ENCODE data around the gene SLC37A4.

DNA sequence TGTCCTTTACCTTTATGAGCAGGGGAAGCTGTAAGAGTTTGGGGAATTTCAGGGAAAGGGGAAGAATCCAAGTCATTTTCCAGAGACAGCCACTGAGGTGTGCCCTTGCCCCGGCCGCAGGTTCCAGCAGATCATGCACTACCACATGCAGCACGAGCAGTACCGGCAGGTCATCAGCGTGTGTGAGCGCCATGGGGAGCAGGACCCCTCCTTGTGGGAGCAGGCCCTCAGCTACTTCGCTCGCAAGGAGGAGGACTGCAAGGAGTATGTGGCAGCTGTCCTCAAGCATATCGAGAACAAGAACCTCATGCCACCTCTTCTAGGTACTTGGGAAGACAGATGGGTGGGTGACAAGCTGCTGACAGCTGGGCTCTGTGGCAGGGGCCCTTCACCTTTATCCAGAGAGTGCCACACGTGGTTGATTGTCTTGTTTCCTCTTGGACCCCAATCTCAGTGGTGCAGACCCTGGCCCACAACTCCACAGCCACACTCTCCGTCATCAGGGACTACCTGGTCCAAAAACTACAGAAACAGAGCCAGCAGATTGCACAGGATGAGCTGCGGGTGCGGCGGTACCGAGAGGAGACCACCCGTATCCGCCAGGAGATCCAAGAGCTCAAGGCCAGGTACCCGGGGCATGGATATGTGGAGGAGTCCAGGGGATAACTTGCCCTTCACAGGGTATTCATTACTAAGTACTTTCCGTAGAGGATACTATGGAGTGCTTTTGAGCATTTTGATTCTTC lies 48.2 kb upstream of the SLC37A4 start:
- no peak for TF ChIP-seq POLR2A (IDR thresholded peaks at IDR 0.05)
- TF ChIP-seq EP300 (IDR thresholded peaks at IDR 0.05): no peak

All from tibial nerve (tissue), 3 donors.